ENCODE data around the gene EXOSC5. TPM values are rescaled to one million over a fixed set of nuclear protein-coding genes. Genes with fewer than 3 reads are reported as not detected.

Gene EXOSC5
- total and polyA plus RNA-seq, 9 of the 15 experiments (the other 6 are each of a cell fraction or from before 2014, with no cell fraction given): 10.9 to 75.5 (median 37.8) TPM

DNA sequence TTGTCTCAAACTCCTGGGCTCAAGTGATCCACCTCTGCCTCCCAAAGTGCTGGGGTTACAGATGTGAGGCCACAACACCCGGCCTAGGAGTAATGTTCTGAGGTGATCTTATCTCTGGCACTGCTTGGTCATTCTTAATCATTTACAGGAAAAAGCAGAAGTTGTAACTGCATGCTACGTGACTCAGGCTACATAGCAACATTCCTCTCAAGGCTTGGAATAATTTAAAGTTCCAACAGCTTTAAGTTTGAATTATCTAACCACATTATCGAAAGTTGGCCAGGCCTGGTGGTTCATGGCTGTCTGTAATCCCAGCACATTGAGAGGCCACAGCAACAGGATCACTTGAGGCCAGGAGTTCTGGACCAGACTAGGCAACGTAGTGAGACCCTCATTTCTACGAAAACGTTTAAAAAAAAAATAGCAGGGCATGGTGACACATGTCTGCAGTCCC is 29.3 kb downstream of the EXOSC5 start (continued):
- TF ChIP-seq, protein P1, sequence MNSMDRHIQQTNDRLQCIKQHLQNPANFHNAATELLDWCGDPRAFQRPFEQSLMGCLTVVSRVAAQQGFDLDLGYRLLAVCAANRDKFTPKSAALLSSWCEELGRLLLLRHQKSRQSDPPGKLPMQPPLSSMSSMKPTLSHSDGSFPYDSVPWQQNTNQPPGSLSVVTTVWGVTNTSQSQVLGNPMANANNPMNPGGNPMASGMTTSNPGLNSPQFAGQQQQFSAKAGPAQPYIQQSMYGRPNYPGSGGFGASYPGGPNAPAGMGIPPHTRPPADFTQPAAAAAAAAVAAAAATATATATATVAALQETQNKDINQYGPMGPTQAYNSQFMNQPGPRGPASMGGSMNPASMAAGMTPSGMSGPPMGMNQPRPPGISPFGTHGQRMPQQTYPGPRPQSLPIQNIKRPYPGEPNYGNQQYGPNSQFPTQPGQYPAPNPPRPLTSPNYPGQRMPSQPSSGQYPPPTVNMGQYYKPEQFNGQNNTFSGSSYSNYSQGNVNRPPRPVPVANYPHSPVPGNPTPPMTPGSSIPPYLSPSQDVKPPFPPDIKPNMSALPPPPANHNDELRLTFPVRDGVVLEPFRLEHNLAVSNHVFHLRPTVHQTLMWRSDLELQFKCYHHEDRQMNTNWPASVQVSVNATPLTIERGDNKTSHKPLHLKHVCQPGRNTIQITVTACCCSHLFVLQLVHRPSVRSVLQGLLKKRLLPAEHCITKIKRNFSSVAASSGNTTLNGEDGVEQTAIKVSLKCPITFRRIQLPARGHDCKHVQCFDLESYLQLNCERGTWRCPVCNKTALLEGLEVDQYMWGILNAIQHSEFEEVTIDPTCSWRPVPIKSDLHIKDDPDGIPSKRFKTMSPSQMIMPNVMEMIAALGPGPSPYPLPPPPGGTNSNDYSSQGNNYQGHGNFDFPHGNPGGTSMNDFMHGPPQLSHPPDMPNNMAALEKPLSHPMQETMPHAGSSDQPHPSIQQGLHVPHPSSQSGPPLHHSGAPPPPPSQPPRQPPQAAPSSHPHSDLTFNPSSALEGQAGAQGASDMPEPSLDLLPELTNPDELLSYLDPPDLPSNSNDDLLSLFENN (IDR thresholded peaks at IDR 0.05; ENCODE audit: low read depth in 2 of 2, low read length in 2 of 2): 0 out of 4 replicates have a peak, but pooled peaks of 1 of the 2 experiments have one; percentile 30
- TF ChIP-seq SOX6 (IDR thresholded peaks at IDR 0.05) (peak; percentile 66; the same call in 1 of the 2 replicates), TEAD2 (tag; IDR thresholded peaks at IDR 0.05) (0 out of 2 replicates have a peak, but pooled peaks have one; percentile 75), NR4A1 (CRISPR knock-in tag; IDR thresholded peaks at IDR 0.05) (no peak), NR4A1 (tag; IDR thresholded peaks at IDR 0.05) (peak; percentile 72; the same call in 1 of the 2 replicates), ZBED1 (IDR thresholded peaks at IDR 0.05) (no peak), CCNT2 (IDR thresholded peaks at IDR 0.05; ENCODE audit: borderline replicate concordance, extremely low read depth, insufficient read length, low read depth, low read length) (peak; percentile 33), KLF6 (CRISPR knock-in tag; IDR thresholded peaks at IDR 0.05; ENCODE audit: borderline replicate concordance) (0 out of 2 replicates have a peak, but pooled peaks have one; percentile 11), GATA2 (CRISPR knock-in tag; IDR thresholded peaks at IDR 0.05) (peak; percentile 78)
- TF ChIP-seq, protein P2, sequence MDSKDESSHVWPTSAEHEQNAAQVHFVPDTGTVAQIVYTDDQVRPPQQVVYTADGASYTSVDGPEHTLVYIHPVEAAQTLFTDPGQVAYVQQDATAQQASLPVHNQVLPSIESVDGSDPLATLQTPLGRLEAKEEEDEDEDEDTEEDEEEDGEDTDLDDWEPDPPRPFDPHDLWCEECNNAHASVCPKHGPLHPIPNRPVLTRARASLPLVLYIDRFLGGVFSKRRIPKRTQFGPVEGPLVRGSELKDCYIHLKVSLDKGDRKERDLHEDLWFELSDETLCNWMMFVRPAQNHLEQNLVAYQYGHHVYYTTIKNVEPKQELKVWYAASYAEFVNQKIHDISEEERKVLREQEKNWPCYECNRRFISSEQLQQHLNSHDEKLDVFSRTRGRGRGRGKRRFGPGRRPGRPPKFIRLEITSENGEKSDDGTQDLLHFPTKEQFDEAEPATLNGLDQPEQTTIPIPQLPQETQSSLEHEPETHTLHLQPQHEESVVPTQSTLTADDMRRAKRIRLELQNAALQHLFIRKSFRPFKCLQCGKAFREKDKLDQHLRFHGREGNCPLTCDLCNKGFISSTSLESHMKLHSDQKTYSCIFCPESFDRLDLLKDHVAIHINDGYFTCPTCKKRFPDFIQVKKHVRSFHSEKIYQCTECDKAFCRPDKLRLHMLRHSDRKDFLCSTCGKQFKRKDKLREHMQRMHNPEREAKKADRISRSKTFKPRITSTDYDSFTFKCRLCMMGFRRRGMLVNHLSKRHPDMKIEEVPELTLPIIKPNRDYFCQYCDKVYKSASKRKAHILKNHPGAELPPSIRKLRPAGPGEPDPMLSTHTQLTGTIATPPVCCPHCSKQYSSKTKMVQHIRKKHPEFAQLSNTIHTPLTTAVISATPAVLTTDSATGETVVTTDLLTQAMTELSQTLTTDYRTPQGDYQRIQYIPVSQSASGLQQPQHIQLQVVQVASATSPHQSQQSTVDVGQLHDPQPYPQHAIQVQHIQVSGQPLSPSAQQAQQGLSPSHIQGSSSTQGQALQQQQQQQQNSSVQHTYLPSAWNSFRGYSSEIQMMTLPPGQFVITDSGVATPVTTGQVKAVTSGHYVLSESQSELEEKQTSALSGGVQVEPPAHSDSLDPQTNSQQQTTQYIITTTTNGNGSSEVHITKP (IDR thresholded peaks at IDR 0.05; ENCODE audit: partially characterized antibody): peak; percentile 20
- TF ChIP-seq, protein P3, sequence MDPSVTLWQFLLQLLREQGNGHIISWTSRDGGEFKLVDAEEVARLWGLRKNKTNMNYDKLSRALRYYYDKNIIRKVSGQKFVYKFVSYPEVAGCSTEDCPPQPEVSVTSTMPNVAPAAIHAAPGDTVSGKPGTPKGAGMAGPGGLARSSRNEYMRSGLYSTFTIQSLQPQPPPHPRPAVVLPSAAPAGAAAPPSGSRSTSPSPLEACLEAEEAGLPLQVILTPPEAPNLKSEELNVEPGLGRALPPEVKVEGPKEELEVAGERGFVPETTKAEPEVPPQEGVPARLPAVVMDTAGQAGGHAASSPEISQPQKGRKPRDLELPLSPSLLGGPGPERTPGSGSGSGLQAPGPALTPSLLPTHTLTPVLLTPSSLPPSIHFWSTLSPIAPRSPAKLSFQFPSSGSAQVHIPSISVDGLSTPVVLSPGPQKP (CRISPR knock-in tag; IDR thresholded peaks at IDR 0.05): no peak
- TF ChIP-seq, protein P4, sequence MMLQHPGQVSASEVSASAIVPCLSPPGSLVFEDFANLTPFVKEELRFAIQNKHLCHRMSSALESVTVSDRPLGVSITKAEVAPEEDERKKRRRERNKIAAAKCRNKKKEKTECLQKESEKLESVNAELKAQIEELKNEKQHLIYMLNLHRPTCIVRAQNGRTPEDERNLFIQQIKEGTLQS (IDR thresholded peaks at IDR 0.05): peak; percentile 78
- TF ChIP-seq, protein P4 (CRISPR knock-in tag; conservative IDR thresholded peaks at IDR 0.05): no peak
- TF ChIP-seq, protein P5, sequence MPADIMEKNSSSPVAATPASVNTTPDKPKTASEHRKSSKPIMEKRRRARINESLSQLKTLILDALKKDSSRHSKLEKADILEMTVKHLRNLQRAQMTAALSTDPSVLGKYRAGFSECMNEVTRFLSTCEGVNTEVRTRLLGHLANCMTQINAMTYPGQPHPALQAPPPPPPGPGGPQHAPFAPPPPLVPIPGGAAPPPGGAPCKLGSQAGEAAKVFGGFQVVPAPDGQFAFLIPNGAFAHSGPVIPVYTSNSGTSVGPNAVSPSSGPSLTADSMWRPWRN (IDR thresholded peaks at IDR 0.05; ENCODE audit: low read depth): peak; percentile 35; the same call in 1 of the 2 replicates
